Brain pericyte (primary cell): ENCODE measurements around the gene FSCN2.
"Not testable (repeated sequence)": the region's sequence is repeated elsewhere in the genome, so short reads cannot be mapped to it uniquely, and the experiment has no call there.

ENCODE experiments used
- DNase-seq: peaks from one replicate; pipeline ENCODE4 v3.0.0-alpha.2; 2012; ENCODE audit warnings: low read depth, low spot score

FSCN2 gene

GRCh38 chr17:81528384-81528650 lies 140 bp downstream of the FSCN2 start:
- no peak for DNase-seq

- DNase-seq, result no peak
Observed at GRCh38 chr17:81528651-81529436, 667 bp downstream of the FSCN2 start.

GRCh38 chr17:81529437-81529803 lies 1.2 kb downstream of the FSCN2 start:
- DNase-seq, result no peak

DNA sequence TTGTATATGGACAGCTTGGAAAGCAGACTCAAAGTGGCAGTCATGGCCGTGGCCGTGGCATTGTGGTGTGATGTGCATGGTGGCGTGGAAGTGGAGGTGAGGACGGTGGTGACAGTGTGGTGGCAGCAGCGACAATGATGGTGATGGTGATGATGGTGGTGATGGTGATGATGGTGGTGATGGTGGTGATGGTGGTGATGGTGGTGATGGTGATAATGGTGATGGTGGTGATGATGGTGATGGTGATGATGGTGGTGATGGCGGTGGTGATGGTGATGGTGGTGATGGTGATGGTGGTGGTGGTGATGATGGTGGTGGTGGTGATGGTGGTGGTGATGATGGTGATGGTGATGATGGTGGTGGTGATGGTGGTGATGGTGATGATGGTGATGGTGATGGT lies 2.8 kb downstream of the FSCN2 start:
- DNase-seq, result not testable (repeated sequence)

GRCh38 chr17:81531998-81532404 lies 3.8 kb downstream of the FSCN2 start:
- DNase-seq, result not testable (repeated sequence)

DNA sequence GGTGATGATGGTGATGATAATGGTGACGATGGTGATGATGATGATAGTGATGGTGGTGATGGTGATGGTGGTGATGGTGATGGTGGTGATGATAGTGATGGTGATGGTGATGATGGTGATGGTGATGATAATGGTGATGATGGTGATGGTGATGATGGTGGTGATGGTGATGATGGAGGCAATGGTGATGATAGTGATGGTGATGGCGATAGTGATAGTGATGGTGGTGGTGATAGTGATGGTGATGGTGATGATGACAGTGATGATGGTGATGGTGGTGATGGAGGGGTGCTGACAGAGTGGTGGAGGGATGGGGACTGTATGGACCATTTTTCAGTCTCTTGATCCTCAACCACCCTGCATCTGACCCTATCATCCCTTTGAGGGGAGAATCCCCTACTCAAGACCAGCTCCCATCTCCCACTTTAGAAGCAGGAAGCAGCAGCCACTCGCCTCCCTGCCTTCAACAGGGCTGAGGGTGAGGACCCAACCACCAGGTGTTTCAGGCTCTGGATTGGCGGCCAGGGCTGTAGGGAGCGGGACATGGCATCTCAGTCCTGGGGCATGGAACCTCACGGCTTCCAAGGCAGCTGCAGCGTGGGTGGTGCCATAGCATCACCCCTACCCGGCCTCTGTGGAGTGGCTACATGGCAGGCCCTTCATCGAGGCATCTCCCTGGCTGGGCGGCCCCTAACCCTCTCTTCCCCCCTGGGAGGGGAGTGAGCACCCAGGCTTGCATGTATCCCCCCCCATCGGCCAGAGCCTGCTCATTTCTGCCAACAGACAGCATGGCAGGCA lies 4.5 kb downstream of the FSCN2 start:
- DNase-seq, result no peak

- no peak for DNase-seq
Observed at GRCh38 chr17:81533339-81534141, 5.4 kb downstream of the FSCN2 start.

GRCh38 chr17:81534157-81535006 lies 6.2 kb downstream of the FSCN2 start:
- DNase-seq, result no peak

- DNase-seq, result no peak
Observed at GRCh38 chr17:81535007-81535328, 6.8 kb downstream of the FSCN2 start.

DNA sequence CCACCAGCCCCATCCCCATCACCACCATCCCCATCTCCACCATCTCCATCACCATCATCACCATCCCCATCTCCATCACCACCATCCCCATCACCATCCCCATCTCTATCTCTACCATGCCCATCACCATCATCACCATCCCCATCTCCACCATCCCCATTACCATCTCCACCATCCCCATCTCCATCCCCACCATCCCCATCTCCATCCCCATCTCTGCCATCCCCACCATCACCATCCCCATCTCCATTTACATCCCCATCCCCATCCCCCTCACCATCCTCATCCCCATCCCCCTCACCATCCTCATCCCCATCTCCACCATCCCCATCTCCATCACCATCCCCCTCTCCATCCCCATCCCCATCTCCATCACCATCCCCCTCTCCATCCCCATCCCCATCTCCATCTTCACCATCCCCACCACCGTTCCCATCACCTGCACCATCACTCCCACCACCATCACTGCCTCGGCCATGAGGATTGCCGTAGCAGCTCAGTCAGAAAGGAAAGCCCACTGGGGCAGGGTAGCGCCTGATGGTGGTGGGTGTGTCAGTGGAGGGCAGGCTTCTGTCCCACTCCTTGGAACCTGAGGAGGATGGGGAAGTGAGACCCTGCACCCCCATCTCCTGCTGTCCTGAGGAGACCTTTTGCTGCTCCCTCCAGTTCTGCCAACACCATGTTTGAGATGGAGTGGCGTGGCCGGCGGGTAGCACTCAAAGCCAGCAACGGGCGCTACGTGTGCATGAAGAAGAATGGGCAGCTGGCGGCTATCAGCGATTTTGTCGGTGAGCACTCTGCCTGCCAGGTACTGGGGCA lies 7.5 kb downstream of the FSCN2 start:
- DNase-seq, result no peak

DNA sequence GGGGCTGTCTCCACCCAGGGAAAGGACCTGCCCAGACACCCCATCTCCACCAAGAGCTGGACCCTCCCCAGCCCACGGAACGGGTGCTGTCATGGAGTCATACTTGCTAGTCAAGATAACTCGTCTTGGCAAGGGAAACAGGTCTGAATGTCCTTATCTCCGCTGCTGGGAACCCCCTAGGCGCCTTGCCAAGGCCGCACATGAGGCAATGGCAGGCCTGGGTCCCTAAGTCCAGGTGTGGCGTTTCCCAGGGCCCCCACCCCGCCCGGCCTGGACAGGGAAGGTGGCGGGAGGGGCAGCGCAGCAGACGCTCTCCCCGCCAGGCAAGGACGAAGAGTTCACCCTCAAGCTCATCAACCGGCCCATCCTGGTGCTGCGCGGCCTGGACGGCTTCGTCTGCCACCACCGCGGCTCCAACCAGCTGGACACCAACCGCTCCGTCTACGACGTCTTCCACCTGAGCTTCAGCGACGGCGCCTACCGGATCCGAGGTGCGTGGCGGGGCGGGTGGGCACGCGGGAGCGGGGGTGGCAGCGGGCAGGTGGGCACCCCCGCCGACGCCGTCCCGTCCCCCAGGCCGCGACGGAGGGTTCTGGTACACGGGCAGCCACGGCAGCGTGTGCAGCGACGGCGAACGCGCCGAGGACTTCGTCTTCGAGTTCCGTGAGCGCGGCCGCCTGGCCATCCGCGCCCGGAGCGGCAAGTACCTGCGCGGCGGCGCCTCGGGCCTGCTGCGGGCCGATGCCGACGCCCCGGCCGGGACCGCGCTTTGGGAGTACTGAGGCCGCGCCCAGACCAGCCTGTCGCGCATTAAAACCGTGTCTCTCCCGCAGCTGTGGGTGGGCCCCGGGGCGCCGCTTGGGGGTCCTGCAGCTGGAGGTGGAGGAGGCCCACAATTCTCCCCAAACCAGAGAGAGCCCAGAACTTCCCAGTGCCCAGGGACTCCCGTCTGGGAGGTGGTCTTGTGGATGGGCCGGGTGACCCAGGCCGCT lies 8.4 kb downstream of the FSCN2 start:
- DNase-seq, result no peak

DNA sequence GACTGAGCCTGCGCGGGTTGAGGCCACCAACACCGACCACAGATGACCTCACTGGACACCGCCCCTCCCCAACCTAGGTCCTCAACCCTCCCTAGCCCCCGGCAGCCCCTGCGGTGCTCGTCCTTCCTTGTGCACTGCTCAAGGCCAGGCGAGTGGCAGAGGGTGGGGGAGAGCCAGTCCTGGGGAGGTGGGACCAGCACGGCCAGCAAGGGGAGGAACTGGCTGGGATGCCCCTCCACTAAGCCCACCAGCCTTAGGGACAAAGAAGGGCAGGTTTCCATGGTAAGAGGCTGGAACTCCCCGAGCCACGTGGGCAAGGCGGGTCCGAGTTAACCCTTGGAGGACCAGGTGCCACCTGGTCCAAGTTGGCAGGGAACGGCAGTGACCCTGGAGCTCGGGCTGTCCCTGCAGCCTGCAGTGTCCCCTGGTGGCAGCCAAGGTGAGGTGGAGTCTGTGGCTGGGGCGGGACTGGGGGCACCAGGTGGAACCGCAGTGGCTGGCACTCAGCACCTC lies 9.2 kb downstream of the FSCN2 start:
- DNase-seq, result no peak

GRCh38 chr17:81537856-81538555 lies 9.8 kb downstream of the FSCN2 start:
- DNase-seq, result no peak

- DNase-seq, result no peak
Observed at GRCh38 chr17:81538651-81539570, 10.7 kb downstream of the FSCN2 start.

DNA sequence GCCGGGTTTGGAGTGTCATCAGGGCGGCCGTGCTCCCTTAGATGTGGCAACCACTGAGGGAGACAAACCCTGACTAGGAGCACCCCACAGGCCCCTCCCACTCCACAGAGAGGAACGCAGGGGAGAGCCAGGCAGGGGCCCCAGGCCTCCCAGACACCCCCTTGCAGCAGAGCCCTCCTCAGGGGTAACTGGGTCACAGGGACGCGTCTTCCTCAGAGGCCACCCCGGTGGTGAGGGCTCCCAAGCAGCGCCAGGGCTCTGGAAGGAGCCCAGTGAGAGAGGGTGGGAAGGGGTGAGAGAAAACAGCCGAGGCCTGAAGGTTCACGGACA lies 11.4 kb downstream of the FSCN2 start:
- no peak for DNase-seq

DNA sequence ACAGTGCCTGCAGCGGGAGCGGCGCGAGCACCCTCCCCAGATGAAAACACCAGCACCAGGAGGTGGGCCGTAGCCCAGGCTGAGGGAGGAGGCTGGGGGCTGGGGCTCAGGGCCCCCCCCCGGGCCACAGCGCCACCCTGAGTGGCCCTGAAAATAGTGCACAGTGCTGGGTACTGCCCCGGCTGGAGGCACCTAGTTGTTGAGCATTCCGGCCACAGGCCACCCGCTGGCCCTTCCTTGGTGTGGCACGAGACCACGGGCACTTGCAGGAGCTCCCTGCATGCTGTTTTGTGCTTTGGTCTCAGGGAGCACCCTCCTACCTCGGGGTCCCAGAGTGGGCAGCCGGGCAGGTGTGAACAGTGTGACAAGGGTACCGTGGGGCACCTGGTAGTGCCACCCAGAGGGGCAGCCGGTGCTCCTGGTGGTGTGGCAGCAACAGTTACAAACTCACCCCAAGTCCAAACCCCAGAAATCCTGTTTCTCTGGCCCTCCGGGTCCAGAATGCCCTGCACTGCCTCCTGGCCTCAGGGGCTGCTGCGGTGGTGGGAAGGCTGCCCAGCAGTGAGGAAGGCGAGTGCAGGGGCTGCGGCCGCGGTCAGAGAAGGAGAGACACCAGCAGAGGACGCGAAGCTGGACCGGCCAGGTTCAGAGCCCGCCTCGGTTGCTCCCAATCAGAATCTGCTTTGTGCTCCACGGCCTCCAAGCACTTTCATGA lies 11.9 kb downstream of the FSCN2 start:
- DNase-seq, result no peak

GRCh38 chr17:81540676-81541027 lies 12.5 kb downstream of the FSCN2 start:
- DNase-seq, result no peak
